NCI-H2171 (cell line): ENCODE results near the gene CCDC134.
"Not testable (repeated sequence)": the region's sequence is repeated elsewhere in the genome, so short reads cannot be mapped to it uniquely, and the experiment has no call there.

Experiments used
- DNase-seq: peaks from one replicate; lab custom pipeline; 2025; lab: John Stamatoyannopoulos, UW

Gene CCDC134

GRCh38 chr22:41844036-41844435 is 43.6 kb downstream of the CCDC134 start:
- DNase-seq: no peak

- no peak for DNase-seq
Measured at GRCh38 chr22:41844513-41844912, 44.0 kb downstream of the CCDC134 start.

- no peak for DNase-seq
Measured at GRCh38 chr22:41845380-41846267, 45.1 kb downstream of the CCDC134 start.

GRCh38 chr22:41846268-41846987 is 45.9 kb downstream of the CCDC134 start:
- DNase-seq: no peak

GRCh38 chr22:41847300-41847699 is 46.8 kb downstream of the CCDC134 start:
- no peak for DNase-seq

GRCh38 chr22:41848468-41848867 is 48.0 kb downstream of the CCDC134 start:
- DNase-seq: no peak

- DNase-seq: no peak
Measured at GRCh38 chr22:41856469-41856868, 56.0 kb downstream of the CCDC134 start.

GRCh38 chr22:41857155-41857859 is 56.8 kb downstream of the CCDC134 start:
- no peak for DNase-seq

- DNase-seq: no peak
Measured at GRCh38 chr22:41857860-41858199, 57.4 kb downstream of the CCDC134 start.

GRCh38 chr22:41862160-41862529 is 61.7 kb downstream of the CCDC134 start:
- DNase-seq: no peak

- peak; percentile 52 for DNase-seq
Measured at GRCh38 chr22:41862530-41863266, 62.2 kb downstream of the CCDC134 start.

GRCh38 chr22:41863472-41863871 is 63.0 kb downstream of the CCDC134 start:
- no peak for DNase-seq

- DNase-seq: no peak
Measured at GRCh38 chr22:41868556-41868955, 68.1 kb downstream of the CCDC134 start.

- DNase-seq: not testable (repeated sequence)
Measured at GRCh38 chr22:41870081-41870480, 69.6 kb downstream of the CCDC134 start.

GRCh38 chr22:41870786-41871185 is 70.3 kb downstream of the CCDC134 start:
- DNase-seq: no peak

GRCh38 chr22:41873391-41873790 is 72.9 kb downstream of the CCDC134 start:
- DNase-seq: no peak

- DNase-seq: no peak
Measured at GRCh38 chr22:41874090-41874489, 73.6 kb downstream of the CCDC134 start.

- DNase-seq: no peak
Measured at GRCh38 chr22:41875531-41876270, 75.2 kb downstream of the CCDC134 start.
